Stimulated activated CD4-positive, alpha-beta T cell treated with anti-CD3 and anti-CD28 coated beads, TNF-alpha, amount 100 ng/mL, for 4 hours (primary cell): ENCODE data around the gene CYB5RL.
"Not testable (repeated sequence)": the region's sequence is repeated elsewhere in the genome, so short reads cannot be mapped to it uniquely, and the experiment has no call there.

Experiments
- DNase-seq, 3 experiments: peaks; one replicate each; pipeline ENCODE4 v3.0.0-alpha.2; 2020; ENCODE audit warnings: low read depth in 3 of 3

CYB5RL gene

DNA sequence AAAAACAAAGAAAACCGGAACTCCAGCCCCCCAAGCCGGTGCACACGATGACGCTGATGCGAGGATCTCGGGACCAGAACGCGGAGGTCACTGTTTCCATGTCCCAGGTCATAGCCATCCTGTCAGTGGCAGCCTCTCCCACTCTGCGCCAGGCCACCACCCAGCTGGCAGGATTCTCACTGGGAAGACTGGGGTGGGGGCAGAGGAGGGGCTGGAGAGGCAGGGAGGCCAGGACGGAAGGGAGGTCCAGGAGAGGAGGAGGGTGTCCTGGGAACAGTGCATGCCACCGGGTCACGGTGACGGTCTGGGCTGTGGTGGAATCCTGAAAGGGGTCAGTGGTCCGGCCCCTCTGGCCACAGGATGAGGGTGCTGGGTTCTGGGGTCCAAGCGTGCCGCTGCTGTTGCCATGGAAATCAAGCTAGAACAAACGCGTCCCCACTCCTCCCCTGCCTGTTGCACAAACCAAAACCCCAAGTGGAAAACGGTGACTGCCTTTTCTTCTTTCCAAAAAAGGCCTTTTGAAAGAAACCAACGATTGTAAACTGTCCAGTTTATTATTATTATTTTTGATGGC is 26.2 kb upstream of the CYB5RL start:
- no peak for DNase-seq

- DNase-seq, result no peak
These were observed 25.5 kb upstream of the CYB5RL start for GRCh38 chr1:54225378-54225777.

DNA sequence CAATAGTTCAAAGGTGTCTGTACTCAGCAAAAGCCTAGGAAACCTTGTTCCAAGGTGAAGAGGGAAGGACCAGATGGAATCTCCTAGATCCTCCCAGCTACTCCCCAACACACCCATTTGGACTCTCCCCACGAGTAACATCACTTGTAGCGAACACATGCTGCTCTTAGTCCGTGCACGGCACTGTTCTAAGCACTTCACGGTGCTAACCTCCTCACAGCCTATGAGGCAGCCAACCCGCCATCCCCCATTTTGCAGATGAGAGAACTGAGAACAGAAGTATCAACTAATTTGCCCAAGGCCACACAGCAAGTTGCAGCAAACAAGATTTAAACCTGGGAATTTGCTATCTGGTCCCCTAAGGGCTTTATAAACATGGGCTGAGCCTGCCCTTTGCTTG is 24.4 kb upstream of the CYB5RL start:
- DNase-seq, result no peak

GRCh38 chr1:54223441-54224202 is 23.8 kb upstream of the CYB5RL start:
- no peak for DNase-seq

DNA sequence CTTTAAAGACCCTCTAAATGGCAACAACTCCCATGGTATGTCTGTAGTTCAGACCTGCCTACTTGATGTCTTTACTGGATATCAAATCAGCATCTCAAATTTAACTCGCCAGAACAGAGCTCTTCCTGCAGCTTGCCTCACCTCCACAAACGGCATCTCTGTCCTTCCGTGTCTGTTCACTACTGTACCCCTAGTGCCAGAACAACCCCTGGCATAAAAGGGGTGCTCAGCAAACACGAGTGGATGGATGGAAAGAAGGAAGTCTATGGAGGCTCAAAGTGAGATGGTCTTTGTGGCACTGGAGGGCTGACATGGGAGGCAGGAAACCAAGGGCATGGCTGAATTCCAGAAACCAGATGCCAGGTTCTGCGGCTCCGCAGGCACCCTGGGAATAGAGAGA is 22.9 kb upstream of the CYB5RL start:
- DNase-seq, result no peak

GRCh38 chr1:54221867-54222484 is 22.1 kb upstream of the CYB5RL start:
- DNase-seq, result no peak

DNA sequence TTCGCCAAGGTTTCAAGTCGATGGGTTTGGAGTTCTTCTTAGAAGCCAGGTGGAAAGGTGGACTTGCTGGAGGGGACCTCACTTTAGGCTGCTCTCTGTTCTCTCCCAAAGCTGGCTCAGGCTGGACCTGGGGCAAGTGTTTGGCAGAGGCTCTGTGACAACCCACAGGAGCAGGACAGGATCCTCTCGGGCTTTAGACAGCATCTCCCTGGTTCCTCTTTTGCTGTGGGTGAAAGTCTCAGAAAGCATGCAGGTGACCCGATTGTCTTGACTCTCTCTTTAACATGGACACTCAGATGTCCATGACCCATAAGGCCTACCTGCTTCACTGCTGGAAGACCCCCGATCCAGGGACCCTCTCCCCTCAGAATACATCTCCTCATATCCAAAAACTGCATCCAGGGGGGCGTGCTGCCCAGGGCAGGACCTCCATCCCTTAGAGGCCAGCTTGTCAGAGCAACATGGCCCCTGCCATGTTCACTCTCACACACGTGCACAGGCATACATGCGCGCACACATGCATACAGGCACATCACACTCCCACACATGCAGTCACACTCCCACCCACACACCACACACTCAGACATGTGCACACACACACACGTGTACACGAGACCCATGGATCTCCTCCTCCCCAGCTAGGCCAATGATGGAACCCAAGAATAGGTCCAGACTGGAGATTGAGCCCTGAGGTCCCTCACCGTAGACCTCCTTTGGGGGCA is 21.4 kb upstream of the CYB5RL start:
- no peak for DNase-seq

- no peak for DNase-seq
These were observed 20.4 kb upstream of the CYB5RL start for GRCh38 chr1:54220004-54220811.

DNA sequence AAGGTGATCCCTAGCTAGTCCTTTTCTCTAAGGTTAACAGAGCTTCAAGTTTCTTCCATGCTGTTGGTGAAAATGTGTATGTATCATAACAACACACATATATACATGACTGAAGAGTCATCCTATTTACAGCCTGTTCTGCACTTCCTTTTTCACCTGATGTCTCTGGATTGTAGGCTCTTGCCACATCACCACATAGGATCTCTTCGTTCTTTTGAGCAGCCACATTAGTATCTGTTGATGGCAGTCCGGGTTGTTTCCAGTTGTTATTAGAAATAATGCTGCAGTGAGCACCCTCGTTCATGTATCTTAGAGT is 19.8 kb upstream of the CYB5RL start:
- no peak for DNase-seq

DNA sequence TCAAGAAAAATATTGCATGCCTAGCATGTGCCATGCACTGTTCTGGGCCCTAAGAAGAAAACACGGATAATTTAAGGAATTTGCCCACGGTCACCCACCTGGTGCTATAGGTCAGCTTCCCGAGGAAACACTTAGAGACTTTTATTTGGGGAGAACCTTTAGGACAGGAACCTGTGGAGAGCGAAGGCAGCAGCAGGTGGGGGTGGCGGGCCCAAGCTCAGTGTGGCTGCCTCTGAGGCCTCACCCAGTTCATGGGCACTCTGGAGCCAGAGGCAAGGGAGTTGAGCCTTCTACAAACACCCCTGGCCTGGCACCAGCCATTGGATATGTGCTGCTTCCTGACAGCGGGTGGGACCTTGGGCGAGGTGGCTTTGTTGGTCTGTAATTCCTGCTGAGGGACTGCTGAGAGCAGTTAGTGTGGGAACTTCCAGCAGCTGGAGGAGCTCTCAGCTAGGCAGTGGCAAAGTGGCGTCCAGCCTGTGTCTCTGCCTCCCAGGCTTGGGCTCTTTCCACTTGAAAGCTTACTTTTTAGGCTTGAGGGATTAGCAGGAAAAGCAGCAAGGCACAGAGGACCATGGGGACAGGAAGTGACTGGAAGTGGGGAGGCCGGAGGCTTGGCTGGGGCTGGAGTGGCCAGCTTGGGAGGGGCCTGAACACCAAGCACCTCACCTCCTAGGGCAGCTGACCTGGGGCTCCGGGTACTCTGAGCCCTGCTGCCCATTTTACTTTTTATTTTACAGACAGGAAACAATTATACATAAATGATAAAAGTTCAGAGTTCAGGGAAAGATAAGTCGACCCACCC is 19.3 kb upstream of the CYB5RL start:
- no peak for DNase-seq

GRCh38 chr1:54215523-54215922 is 15.7 kb upstream of the CYB5RL start:
- DNase-seq, result no peak

- no peak for DNase-seq
These were observed 13.0 kb upstream of the CYB5RL start for GRCh38 chr1:54212872-54213271.

GRCh38 chr1:54207896-54208295 is 8.1 kb upstream of the CYB5RL start:
- not testable (repeated sequence) for DNase-seq

GRCh38 chr1:54207287-54207686 is 7.5 kb upstream of the CYB5RL start:
- no peak for DNase-seq

- no peak for DNase-seq
These were observed 4.4 kb upstream of the CYB5RL start for GRCh38 chr1:54204199-54204598.

DNA sequence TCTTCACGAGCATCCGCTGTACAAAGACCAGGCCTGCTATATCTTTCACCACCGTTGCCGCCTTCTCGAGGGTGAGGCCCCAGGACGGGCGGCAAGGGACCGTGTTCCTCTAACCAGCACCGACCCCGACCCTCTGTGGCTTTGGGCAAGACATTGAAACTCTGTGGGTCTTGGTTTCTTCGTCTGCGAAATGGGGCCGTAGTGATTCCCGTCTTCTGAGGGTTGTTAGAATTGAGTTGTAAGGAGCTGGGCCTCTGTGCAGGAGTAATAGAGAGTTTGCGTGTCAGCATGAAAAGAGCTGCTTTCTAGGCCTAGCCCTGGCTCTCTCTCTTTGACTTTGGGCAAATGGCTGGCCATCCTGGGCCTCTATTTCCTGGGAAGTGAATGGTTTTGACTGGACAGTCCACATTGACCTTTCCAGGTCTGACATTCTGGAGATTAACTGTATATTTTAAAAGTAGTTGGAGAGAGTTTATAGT is 728 bp upstream of the CYB5RL start:
- DNase-seq, result no peak

- no peak for DNase-seq
These were observed 572 bp downstream of the CYB5RL start for GRCh38 chr1:54199151-54199764.

DNA sequence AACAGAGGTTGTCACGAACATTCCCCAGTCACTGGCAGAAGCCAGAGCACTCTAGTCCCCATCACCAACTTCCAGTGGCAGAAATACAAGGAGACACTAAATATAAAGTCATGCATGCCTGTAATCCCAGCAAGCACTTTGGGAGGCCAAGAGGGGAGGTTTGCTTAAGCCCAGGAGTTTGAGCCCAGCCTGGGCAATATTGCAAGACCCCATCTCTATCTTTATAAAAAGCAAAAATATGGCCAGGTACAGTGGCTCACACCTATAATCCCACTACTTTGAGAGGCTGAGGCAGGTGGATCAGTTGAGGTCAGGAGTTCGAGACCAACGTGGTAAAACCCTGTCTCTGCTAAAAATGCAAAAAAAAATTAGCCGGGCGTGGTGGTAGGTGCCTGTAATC is 6.4 kb downstream of the CYB5RL start:
- DNase-seq, result no peak

- no peak for DNase-seq
These were observed 8.3 kb downstream of the CYB5RL start for GRCh38 chr1:54191525-54191924.

GRCh38 chr1:54190526-54190925 is 9.3 kb downstream of the CYB5RL start:
- no peak for DNase-seq

DNA sequence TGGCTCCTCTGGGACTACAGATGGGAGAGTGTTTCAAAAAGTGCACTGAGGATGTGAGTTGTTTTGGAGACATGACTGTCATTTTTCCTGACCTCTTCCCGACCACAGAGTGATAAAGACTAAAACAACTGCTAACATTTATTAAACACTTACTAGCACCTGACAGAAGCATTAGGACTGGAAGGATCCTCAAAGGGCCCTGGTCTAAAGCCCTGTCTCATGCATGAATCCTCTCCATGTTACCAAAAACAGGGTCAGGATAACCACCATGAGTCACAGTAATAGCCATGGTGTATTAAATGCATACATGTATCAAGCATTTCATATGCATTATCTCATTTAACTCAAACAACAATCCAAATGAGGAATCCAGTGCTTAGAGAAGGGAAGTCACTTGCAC is 11.5 kb downstream of the CYB5RL start:
- DNase-seq, result no peak
